ENCODE data around the gene ANXA11. TPM values are rescaled to one million over a fixed set of nuclear protein-coding genes. Genes with fewer than 3 reads are reported as not detected.

ANXA11 gene
- total and polyA plus RNA-seq, 2 donors (not counting 1 experiment from before 2014, with no cell fraction given) = 88.3 to 177 TPM

GRCh38 chr10:80168679-80169380 lies 36.5 kb downstream of the ANXA11 start:
- no peaks in the 10 kb centered on the region for H3K27me3 Mint-ChIP-seq

More at GRCh38 chr10:80168679-80169380, 36.5 kb downstream of the ANXA11 start:
- Histone ChIP-seq H3K4me1 (ENCODE audit: control insufficient read depth in 2 of 2, insufficient read depth in 2 of 2, low read length in 2 of 2) (no peaks in the 10 kb centered on the region), H3K4me2 (replicated peaks; ENCODE audit: low read depth, low read length, poor library complexity, severe bottlenecking) (no peak overlapping the region), H3K9ac (ENCODE audit: low read length) (no peak overlapping the region), H4K20me1 (ENCODE audit: control insufficient read depth, insufficient read depth, low read length, poor library complexity, severe bottlenecking) (peaks cover 90% of the 10 kb centered on the region), H3K79me2 (ENCODE audit: control insufficient read depth, insufficient read depth, low read length) (peaks cover 23% of the 10 kb centered on the region), H3K9me3 (ENCODE audit: control extremely low read depth in 1 of 3, control insufficient read depth in 2 of 3, insufficient read depth in 1 of 3, low read length in 2 of 3) (no peaks in the 10 kb centered on the region), H3K36me3 (replicated peaks in 1 of 2; ENCODE audit: control extremely low read depth in 1 of 2, control insufficient read depth in 1 of 2, extremely low read depth in 1 of 2, insufficient read depth in 2 of 2, low read length in 1 of 2) (peaks cover 0 to 82% of the 10 kb centered on the region in 2 experiments), H3K27ac (ENCODE audit: low read length in 2 of 2) (no peak overlapping the region), H3K27me3 (replicated peaks in 1 of 4; ENCODE audit: control extremely low read depth in 1 of 4, control insufficient read depth in 3 of 4, insufficient read depth in 4 of 4, low read length in 3 of 4) (no peaks in the 10 kb centered on the region), H2AFZ (ENCODE audit: insufficient read depth, low read depth, low read length, poor library complexity, severe bottlenecking) (no peak overlapping the region), H3K4me3 (ENCODE audit: control extremely low read depth in 1 of 5, extremely low read depth in 1 of 5, insufficient read depth in 1 of 5, low read depth in 2 of 5, low read length in 4 of 5) (no peak overlapping the region)
- 96% methylated on average over 11 of the region's 13 CpGs for WGBS (ENCODE audit: insufficient coverage)
- POLR2A ChIA-PET = no interaction called here
- Mint-ChIP-seq H3K9me3 (ENCODE audit: insufficient read depth) (no peaks in the 10 kb centered on the region), H3K4me3 (no peak overlapping the region), H3K27ac (no peak overlapping the region), H3K4me1 (peaks cover 3% of the 10 kb centered on the region)
- peak; percentile 30 for DNase-seq
- no peak for TF ChIP-seq EZH2 (IDR thresholded peaks at IDR 0.05; ENCODE audit: borderline replicate concordance, insufficient read depth, low read depth, low read length, poor library complexity, severe bottlenecking)
- TF ChIP-seq CTCF (IDR thresholded peaks at IDR 0.05) = peak; percentile 35
- CTCF ChIA-PET = interaction anchor here (0.7 to 4.2 kb wide), 4 partner anchors 18 to 53 kb away, joined by 3 to 39 read pairs (median 8); no protein-coding TSS in a partner anchor
- intact Hi-C loops (cut with micrococcal nuclease) = loop anchor here (1.0 to 5.0 kb wide), 2 partner anchors 33 to 53 kb away; no protein-coding TSS in a partner anchor
- peak; percentile 56 for ATAC-seq (ENCODE audit: low read depth)

Data from B cell (primary cell).